GM12801 (cell line): Measurements from ENCODE around the gene GAS7.

ENCODE experiments used
- TF ChIP-seq, protein P1 (sequence below): IDR thresholded peaks from one replicate; pipeline ENCODE4 v1.5.1; 2011; ENCODE audit warnings: control low read depth; ENCODE audit not compliant: insufficient read length; ENCODE audit errors: extremely low read depth

The GAS7 gene

DNA sequence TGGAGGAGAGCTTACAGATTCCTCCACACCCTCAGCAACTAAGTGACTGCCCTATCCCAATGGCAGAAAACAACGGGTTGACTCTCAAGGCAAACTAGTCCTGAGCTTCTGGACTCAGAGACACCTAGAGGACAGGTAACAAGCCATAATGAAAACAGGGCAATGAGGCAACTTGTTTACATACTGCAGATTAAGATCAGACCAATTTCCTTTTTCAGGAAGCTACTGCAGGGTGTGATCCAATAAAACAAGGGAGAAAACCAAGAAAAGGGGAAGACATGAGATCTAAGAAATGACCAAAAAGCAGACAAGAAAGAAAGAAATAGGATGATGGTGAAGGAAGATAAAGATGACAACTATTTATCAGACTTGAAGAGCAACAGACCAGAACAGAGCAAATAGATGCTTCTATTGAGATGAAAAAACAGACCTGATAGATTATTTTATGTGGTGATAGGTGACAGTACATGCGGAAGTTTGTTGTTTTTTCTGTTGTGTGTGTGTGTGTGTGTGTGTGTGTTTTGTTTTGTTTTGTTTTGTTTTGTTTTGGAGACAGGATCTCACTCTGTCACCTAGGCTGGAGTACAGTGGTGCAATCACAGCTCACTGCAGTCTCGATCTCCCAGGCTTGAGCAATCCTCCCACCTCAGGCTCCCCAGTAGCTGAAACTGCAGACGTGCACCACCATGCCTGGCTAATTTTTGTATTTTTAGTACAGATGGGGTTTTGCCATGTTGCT is 120.7 kb downstream of the GAS7 start:
- TF ChIP-seq, protein P1, sequence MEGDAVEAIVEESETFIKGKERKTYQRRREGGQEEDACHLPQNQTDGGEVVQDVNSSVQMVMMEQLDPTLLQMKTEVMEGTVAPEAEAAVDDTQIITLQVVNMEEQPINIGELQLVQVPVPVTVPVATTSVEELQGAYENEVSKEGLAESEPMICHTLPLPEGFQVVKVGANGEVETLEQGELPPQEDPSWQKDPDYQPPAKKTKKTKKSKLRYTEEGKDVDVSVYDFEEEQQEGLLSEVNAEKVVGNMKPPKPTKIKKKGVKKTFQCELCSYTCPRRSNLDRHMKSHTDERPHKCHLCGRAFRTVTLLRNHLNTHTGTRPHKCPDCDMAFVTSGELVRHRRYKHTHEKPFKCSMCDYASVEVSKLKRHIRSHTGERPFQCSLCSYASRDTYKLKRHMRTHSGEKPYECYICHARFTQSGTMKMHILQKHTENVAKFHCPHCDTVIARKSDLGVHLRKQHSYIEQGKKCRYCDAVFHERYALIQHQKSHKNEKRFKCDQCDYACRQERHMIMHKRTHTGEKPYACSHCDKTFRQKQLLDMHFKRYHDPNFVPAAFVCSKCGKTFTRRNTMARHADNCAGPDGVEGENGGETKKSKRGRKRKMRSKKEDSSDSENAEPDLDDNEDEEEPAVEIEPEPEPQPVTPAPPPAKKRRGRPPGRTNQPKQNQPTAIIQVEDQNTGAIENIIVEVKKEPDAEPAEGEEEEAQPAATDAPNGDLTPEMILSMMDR = no peak

DNA sequence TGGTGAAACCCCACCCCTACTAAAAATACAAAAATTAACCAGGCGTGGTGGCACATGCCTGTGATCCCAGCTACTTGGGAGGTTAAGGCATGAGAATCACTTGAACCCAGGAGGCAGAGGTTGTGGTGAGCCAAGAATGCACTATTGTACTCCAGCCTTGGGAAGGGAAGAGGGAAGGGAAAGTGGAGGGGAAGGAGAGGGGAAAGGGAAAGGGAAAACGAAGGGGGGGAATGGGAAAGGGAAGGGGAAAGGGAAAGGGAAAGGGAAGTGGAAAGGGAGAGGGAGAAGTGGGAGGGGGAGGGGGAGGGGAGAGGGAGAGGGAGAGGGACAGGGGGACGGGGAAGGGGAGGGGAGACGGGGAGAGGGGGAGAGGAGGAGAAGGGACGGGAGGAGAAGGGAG is 122.5 kb downstream of the GAS7 start:
- TF ChIP-seq, protein P1 = no peak

DNA sequence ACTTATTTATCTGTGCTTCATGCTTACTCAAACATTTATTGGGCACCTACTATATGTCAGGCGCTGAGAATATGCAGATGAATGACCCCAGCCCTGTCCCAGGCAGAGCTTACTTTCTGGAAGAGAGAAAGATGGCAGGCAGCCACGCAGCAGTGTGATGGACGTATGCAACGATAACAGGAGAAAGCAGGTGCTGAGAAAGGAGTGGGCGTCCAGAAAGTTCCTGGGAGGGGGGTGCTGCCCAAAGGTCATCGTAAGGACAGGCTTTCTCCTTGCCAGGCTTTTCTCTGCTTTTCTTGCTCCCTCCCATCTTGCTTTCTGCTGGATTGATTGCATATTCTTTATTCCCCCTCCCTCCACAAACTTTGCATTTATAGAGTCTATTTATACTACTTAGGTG is 124.5 kb downstream of the GAS7 start:
- TF ChIP-seq, protein P1 = no peak

DNA sequence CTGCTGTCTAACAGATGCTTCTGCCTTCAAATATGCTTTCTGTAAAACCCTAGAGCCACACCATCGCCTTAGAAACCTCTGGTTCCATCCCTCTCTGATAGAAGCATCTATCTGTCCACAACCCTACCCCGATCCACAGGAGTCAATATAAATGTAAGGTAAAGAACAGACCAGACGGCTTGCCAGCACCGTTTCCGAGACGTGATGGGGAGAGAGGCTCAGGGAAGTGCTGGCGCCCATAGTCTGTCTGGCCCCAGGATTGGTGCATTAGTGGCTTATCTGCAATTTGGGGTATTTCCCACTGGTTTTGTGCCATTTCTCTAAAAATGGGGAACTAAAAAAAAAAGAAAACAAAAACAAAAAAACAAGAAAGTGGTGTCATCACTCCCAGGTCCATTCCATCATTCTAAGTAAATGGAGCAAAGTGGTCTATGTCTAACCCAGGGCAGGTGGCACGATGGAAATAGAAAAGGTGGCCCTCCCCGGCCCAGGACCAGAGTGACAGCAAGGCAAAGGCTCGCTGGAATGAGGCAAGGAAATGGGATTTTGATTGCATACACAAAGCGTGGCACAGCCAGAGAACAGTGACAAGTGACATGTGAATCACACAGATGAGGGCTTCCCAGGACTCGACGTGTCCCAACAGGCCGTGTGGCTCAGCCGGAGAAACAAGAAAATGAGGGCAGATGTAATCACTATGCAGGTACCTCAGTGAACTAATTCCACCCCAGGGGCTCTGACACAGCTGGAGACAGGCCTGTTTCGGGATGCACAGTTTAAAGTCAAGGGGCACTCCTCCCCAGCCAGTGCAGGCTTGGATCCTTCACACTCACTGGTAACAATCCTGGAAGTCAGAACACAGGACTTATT is 125.6 kb downstream of the GAS7 start:
- TF ChIP-seq, protein P1 = no peak

DNA sequence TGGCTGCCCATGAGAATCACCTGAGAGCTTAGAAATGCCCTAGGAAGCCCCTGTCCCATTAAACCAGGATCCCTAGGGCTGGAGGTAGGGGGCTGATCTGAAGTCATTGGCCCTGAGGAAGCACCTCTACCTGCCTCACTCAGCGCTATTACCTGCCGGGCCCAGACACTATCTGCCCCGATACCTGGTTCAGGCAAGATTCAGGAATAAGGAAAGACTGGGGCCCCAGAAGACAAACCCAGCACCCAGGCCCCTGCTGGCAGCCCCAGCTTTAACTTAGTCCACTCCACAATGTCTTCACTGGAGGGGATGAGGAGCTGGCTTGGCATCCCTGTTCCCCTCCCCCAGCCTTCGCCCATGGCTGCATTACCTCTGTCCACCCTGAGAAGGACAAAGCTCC is 126.3 kb downstream of the GAS7 start:
- TF ChIP-seq, protein P1 = no peak

DNA sequence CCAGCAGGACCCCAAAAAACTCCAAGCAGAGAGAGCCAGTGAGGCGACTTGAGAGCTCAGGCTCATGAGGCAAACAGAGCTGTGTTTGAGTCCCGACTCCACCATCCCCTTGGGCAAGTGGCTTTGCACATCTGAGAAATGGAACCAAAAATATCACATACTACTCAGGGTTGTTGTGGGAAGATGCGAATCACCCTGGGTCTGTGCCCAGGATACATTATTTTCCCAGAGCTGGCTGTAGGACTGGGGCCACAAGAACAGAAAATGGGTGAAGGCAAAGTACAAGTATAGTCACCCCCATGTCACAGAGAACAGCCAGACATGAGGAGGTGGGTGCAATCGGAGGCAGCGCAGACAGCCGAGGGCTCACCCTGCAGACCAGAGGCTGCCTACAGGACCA is 127.3 kb downstream of the GAS7 start:
- TF ChIP-seq, protein P1 = no peak

DNA sequence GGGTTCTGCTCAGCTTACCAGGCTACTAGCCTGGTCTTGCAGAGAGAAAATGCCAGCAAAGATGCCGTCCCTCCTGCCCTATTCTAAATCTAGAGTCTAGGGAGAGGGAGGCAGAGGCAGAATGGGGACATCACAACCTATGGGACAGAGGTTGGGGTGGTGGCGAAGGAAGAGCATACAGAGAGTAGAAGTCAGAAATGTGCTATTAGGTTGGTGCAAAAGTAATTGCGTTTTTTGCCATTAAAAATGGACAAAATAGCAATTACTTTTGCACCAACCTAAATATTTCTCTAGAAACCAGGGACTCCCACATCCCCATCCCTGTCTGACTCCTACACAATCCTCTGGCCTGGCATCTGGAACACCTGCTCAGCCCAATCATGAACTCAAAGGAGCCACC is 127.7 kb downstream of the GAS7 start:
- TF ChIP-seq, protein P1 = no peak
